ENCODE measurements around the gene GABRP.

GABRP gene

GRCh38 chr5:170748951-170749471, 34.5 kb upstream of the GABRP start:
- Histone ChIP-seq H3K27ac (ENCODE audit: extremely low read depth, low read depth, low read length) (no peak overlapping the region), H3K4me3 (ENCODE audit: low read depth, low read length) (no peak overlapping the region), H3K4me1 (ENCODE audit: control insufficient read depth, insufficient read depth, low read length) (no peaks in the 10 kb centered on the region), H3K36me3 (ENCODE audit: control insufficient read depth in 2 of 2, insufficient read depth in 1 of 2, low read length in 2 of 2) (no peaks in the 10 kb centered on the region), H3K9me3 (ENCODE audit: control insufficient read depth, insufficient read depth, low read depth, low read length) (no peaks in the 10 kb centered on the region)
- POLR2A ChIA-PET = interaction anchor here (1.5 kb wide), 1 partner anchor 42 kb away, joined by 3 read pairs; no protein-coding TSS in a partner anchor
- CTCF ChIA-PET = interaction anchor here (0.7 to 11.4 kb wide), 4 partner anchors 11 to 43 kb away, joined by 3 to 253 read pairs (median 4); no protein-coding TSS in a partner anchor
- TF ChIP-seq ZNF558 (tag by site-specific recombination; IDR thresholded peaks at IDR 0.05) = no peak

- H3K9me3 ChIP-seq (ENCODE audit: control insufficient read depth, insufficient read depth, low read depth, low read length) = no peaks in the 10 kb centered on the region
- no peak overlapping the region for H3K27ac ChIP-seq (ENCODE audit: extremely low read depth, low read depth, low read length)
- no peaks in the 10 kb centered on the region for H3K4me1 ChIP-seq (ENCODE audit: control insufficient read depth, insufficient read depth, low read length)
- H3K36me3 ChIP-seq (ENCODE audit: control insufficient read depth in 2 of 2, insufficient read depth in 1 of 2, low read length in 2 of 2) = no peaks in the 10 kb centered on the region
- H3K4me3 ChIP-seq (ENCODE audit: low read depth, low read length) = no peak overlapping the region
- POLR2A ChIA-PET = no interaction called here
- TF ChIP-seq ZNF623 (tag by site-specific recombination; IDR thresholded peaks at IDR 0.05) (no peak), ZNF677 (tag by site-specific recombination; IDR thresholded peaks at IDR 0.05) (no peak), KLF1 (tag by site-specific recombination; IDR thresholded peaks at IDR 0.05) (no peak), ZNF521 (tag by site-specific recombination; IDR thresholded peaks at IDR 0.05) (no peak), ZNF138 (tag by site-specific recombination; IDR thresholded peaks at IDR 0.05; ENCODE audit: borderline replicate concordance) (no peak), ZNF514 (tag by site-specific recombination; IDR thresholded peaks at IDR 0.05) (no peak), ZNF324 (tag by site-specific recombination; IDR thresholded peaks at IDR 0.05) (no peak), ZNF704 (tag by site-specific recombination; IDR thresholded peaks at IDR 0.05) (no peak)
- CTCF ChIA-PET = interaction anchor here (0.6 to 11.4 kb wide), 2 partner anchors 42 to 731 kb away, joined by 4 to 253 read pairs; no protein-coding TSS in a partner anchor
Measured at GRCh38 chr5:170749911-170750431, 33.6 kb upstream of the GABRP start.

GRCh38 chr5:170750791-170751190, 32.7 kb upstream of the GABRP start:
- ChIA-PET CTCF (interaction anchor here (0.6 to 11.4 kb wide), 2 partner anchors 41 to 1476 kb away, joined by 3 to 253 read pairs; no protein-coding TSS in a partner anchor), POLR2A (no interaction called here)
- Histone ChIP-seq H3K9me3 (ENCODE audit: control insufficient read depth, insufficient read depth, low read depth, low read length) (no peaks in the 10 kb centered on the region), H3K4me1 (ENCODE audit: control insufficient read depth, insufficient read depth, low read length) (peaks cover under 1% of the 10 kb centered on the region; the same call in 1 of the 2 replicates), H3K27ac (ENCODE audit: extremely low read depth, low read depth, low read length) (no peak overlapping the region), H3K36me3 (ENCODE audit: control insufficient read depth in 2 of 2, insufficient read depth in 1 of 2, low read length in 2 of 2) (no peaks in the 10 kb centered on the region), H3K4me3 (ENCODE audit: low read depth, low read length) (no peak overlapping the region)
- TF ChIP-seq ZNF280D (tag by site-specific recombination; IDR thresholded peaks at IDR 0.05) (no peak), ZNF707 (tag by site-specific recombination; IDR thresholded peaks at IDR 0.05) (no peak), ZNF311 (tag by site-specific recombination; IDR thresholded peaks at IDR 0.05; ENCODE audit: borderline replicate concordance) (no peak), PBX3 (CRISPR knock-in tag; IDR thresholded peaks at IDR 0.05) (no peak), ZBTB10 (tag by site-specific recombination; IDR thresholded peaks at IDR 0.05) (no peak), ZNF362 (tag by site-specific recombination; IDR thresholded peaks at IDR 0.05) (no peak), ZBTB8A (tag by site-specific recombination; IDR thresholded peaks at IDR 0.05) (no peak), ZNF664 (tag by site-specific recombination; IDR thresholded peaks at IDR 0.05) (no peak), ZNF645 (tag by site-specific recombination; IDR thresholded peaks at IDR 0.05) (no peak), ZNF48 (tag by site-specific recombination; IDR thresholded peaks at IDR 0.05) (no peak), ZFP37 (tag by site-specific recombination; IDR thresholded peaks at IDR 0.05) (no peak), GLIS1 (tag by site-specific recombination; IDR thresholded peaks at IDR 0.05) (no peak)

Data from HEK293 (cell line).